NCI-H1048 (cell line): ENCODE data around the gene CNTLN.
"Not testable (repeated sequence)": the region's sequence is repeated elsewhere in the genome, so short reads cannot be mapped to it uniquely, and the experiment has no call there.

Experiments used
- DNase-seq: peaks from one replicate; lab custom pipeline; 2025; lab: John Stamatoyannopoulos, UW

Gene CNTLN

GRCh38 chr9:17401858-17402257, 267.0 kb downstream of the CNTLN start:
- DNase-seq, result no peak

GRCh38 chr9:17402309-17402708, 267.5 kb downstream of the CNTLN start:
- DNase-seq, result no peak

- DNase-seq, result no peak
Measured at GRCh38 chr9:17403539-17403938, 268.7 kb downstream of the CNTLN start.

- DNase-seq, result no peak
Measured at GRCh38 chr9:17414986-17415385, 280.1 kb downstream of the CNTLN start.

GRCh38 chr9:17422994-17423680, 288.3 kb downstream of the CNTLN start:
- DNase-seq, result no peak

DNA sequence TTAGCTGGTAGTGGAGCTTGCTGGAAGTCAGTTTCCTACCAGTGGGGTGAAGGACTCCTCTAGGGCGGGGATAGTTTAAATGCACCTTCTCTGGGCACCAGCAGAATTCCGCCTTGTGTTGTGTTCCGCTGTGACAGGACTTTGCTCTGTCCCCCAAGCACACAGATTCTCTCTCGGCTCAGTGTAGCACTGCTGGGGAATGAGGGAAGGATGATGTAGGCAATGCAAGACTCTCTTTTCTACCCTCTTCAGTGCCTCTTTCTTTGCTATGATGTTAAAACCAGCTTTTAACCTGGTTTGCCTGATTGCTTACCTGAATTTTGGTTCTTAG, 288.8 kb downstream of the CNTLN start:
- DNase-seq, result no peak

- DNase-seq, result no peak
Measured at GRCh38 chr9:17425384-17425783, 290.5 kb downstream of the CNTLN start.

- no peak for DNase-seq
Measured at GRCh38 chr9:17433526-17433925, 298.7 kb downstream of the CNTLN start.

GRCh38 chr9:17436854-17437253, 302.0 kb downstream of the CNTLN start:
- DNase-seq, result no peak

GRCh38 chr9:17437813-17438212, 303.0 kb downstream of the CNTLN start:
- DNase-seq, result no peak

DNA sequence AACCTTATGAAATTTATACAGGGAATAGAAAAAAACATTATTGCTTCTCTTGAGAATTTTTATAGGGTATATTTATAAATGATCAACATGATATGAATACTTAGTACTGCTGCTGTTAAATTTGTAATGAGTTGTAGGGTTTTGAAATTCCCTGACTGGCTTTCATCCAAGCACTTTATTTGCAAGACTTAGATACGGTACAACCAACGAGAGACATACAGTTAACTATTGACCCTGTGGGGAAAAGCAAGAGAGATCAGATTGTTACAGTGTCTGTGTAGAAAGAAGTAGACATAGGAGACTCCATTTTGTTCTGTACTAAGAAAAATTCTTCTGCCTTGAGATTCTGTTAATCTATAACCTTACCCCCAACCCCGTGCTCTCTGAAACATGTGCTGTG, 310.3 kb downstream of the CNTLN start:
- not testable (repeated sequence) for DNase-seq

DNA sequence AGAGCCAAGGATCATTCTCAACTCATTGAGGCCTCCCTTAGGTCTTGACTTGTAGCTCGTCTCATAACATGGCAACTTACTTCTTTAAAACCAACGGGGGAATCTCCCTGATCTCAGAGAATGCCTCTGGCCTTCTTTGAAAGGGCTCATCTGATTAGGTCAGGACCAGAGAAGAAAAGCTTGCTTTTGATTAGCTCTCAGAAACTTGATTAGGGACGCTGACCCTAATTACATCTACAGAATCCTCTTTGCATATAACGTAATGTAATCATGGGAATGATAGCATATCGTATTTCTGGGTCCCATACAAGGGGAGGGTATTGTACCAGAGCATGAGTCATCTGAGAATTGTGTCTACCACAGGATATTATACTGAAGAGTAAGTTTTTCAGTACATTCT, 318.9 kb downstream of the CNTLN start:
- DNase-seq, result no peak

GRCh38 chr9:17462869-17463464, 328.1 kb downstream of the CNTLN start:
- no peak for DNase-seq

DNA sequence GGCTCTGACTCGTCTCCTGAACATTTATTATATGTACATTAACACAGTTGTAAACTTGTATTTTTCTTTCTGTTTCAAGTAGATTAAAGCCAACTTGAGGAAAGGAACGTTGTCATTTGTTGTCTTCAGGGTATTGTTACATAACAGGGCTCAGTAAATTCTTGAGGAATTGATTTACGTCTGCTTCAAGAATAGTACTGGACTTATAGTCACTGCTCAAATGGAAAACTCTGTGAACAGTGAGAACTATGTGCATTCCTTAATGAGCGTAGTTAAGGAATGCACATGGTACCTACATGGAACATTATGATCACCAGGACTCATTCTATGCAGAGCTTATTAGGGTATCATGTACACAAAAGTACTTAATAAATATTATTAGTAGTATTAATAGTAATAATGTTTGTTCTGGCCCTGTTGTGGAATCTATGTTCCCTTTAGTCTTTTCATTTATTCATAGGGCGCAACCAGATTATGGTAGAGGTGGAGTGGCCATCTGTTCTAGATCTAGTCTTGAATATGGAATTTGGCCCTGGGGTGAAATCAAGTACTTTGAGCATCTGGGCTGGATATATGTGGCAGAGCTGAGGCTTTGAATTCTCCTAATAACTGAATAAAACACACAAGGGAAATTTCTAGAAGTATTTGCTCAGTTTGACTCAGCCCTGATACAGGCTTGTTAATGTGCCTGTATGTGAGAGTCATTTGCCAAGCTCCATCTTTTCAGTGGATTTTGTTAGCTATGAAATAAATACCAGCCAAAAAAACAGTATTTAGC, 335.4 kb downstream of the CNTLN start:
- DNase-seq, result no peak

GRCh38 chr9:17472126-17472525, 337.3 kb downstream of the CNTLN start:
- DNase-seq, result no peak

GRCh38 chr9:17476401-17476800, 341.6 kb downstream of the CNTLN start:
- DNase-seq, result no peak

DNA sequence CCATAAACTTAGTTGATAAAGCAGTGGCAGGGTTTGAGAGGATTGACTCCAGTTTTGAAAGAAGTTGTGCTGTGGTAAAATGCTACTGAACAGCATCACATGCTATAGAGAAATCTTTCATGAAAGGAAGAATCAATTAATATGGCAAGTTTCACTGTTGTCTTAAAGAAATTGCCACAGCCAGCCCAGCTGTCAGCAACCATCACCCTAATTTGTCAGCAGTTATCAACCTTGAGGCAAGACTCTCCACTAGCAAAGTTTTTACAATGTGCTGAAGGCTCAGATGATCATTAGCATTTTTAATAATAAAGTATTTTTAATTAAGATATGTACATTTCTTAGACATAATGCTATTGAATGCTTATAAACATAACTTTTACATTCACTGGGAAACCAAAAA, 343.0 kb downstream of the CNTLN start:
- DNase-seq, result no peak

GRCh38 chr9:17480966-17481365, 346.1 kb downstream of the CNTLN start:
- DNase-seq, result no peak

DNA sequence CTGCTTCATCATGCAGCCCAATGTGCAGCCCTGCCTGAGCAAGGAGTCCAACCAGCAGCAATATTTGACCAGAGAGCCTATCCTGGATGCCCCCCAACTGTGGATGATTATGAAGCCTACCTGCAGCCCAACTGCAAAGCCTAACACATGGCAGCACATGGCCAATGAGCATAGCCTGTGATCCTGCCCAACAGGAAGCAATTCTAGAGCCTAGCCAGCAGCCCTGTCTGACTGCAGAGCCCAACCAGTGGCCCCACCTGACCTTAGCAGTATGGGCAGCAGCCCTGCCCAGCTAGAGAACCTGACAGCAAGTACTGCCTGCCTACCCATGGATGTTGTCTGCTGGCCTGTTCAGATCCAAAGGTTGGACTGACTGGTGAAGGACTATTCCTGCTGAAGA, 346.7 kb downstream of the CNTLN start:
- no peak for DNase-seq

DNA sequence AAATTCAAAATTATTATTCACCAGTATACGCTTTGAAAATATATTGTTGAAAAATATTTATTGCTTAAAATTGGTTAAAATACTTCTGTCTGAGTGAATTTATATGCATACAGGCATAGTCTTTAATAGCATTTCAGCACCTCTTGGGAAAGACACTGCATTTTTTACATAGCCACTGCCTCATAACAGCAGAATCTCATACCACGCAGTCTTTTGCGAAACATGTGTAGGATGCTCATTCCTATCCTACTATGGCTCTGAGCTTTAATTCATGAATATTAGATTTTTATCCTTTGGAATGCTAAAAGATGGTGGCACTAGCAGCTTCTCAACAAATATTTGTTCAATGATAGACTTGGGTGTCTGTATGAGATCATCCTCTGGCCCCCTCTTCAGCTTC, 350.1 kb downstream of the CNTLN start:
- DNase-seq, result no peak

DNA sequence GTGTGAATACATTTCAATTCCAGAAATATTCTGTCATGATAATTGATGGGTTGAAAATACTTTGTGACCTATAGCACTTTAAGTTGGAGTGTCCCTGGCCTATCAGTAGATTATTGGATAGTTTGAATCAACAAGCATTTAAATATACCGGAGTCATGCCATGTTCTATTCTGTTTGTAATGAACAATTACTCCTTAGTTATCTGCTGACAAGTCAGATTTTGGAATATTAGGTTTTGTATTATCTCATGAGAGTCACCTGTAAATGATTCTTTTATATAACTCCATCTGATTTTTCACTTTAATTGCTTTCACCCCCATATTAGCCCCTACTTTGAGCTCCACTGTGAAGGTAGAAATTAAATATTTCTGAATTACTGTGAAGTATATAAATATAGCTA, 351.6 kb downstream of the CNTLN start:
- no peak for DNase-seq

GRCh38 chr9:17487467-17487866, 352.6 kb downstream of the CNTLN start:
- DNase-seq, result no peak

- DNase-seq, result no peak
Measured at GRCh38 chr9:17488662-17489061, 353.8 kb downstream of the CNTLN start.
